NCI-H128 (cell line): ENCODE data around the gene WDFY1.
"Not testable (repeated sequence)": the region's sequence is repeated elsewhere in the genome, so short reads cannot be mapped to it uniquely, and the experiment has no call there.

Experiments
- DNase-seq: peaks from one replicate; lab custom pipeline; 2025; ENCODE audit not compliant: unreplicated experiment; lab: John Stamatoyannopoulos, UW

The WDFY1 gene

DNA sequence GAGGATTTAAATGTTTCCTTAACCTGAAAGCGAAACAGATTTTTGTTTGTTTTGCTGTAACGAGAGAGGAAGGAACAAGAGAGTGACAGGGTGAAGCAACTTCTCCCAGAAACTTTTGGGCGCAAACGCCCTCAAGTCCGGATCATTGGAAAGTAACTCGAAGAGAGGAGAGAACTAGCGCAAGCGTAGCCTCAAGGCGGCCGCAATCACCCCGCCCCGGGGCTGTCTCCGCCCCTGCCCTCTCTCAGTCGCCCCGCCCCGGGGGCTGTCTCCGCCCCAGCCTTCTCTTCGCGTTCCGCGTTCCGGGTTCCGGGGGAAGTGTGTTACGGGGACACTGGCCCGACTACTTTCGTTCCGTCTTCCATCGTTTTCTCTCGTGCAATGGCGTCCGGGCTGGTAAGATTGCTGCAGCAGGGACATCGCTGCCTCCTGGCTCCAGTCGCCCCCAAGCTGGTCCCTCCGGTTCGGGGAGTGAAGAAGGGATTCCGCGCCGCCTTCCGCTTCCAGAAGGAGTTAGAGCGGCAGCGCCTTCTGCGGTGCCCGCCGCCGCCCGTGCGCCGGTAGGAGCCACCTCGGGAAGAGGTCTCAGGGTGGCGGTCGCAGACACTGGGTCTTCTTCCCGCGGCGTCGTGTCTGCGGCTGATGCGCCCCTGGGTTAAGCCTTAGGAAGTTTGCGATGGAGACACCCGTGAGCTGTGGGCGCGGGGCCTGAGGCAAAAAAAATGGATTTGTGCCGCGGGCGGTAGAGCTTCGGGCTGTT is 12.1 kb upstream of the WDFY1 start, which contains the start of gene MRPL44:
Gene MRPL44 (plus strand): TSS at position 372 of the 760 bp plus-strand sequence. CDS start 10 bp downstream, at position 382.
- peak; percentile 90 for DNase-seq

DNA sequence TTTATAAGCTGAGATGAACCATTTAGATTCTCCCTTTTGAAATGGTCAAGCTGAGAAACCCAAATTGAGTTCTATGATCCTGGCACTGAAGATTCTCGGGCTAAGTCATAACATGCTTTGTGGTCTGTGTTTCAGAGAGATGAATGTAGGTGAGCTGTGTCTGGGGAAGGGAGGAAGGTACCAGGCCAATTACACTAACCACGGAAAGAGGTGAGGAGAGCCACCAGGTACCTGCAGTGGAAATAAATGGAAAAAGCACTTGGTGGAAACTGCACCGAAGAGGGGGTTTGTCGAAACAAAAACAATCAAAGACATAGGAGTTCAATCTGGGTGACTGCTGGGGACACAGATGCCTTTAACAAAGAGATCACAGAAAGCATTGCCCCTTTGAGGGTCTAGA is 11.2 kb upstream of the WDFY1 start:
- DNase-seq = no peak

DNA sequence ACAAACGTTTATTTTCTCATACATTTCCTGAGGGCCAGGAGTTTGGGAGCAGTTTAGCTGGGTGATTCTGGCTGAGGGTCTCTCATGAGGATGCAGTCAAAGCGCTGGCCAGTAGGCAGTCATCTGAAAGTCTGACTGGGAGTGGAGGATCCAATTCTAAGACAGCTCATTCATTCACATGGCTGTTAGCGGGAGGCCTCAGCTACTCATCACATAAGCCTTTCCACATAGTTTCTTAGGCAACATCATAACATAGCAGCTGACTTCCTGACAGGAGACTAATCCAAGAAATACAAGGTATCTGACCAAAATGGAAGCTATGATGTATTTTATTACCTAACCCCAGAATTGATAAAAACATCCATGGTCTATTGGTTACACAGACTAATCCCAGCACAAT is 9.3 kb upstream of the WDFY1 start:
- no peak for DNase-seq

DNA sequence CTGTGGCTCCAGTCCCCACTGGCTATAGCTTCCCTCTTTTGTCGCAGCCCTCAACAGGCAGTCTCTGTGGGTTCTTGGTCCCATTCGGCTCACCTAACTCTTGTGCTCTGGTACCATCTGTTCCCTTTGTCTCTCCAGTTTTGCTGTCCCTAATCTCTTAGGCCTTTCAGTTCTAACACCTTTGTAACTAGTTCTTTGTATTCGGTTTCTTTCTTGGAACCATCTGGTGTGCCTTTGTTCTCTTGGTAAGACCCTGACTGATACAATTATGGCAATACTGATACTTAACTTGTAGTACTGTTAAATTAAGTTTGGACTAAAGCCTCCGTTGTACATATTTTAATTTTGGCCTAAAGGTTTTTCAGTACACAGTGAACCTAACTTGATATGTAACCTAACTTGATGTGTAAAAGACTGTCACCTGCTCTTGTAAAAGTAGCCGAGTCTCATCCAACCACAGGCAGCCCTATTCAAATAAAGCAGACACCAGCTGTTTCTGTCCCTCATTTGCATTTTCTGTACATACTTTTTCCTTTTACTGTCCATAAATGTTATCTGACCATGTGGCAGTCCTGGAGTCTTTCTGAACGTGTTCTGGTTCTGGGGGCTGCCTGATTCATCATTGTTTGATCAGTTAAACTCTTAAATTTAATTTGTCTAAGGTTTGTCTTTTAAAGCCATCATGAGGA is 7.3 kb upstream of the WDFY1 start:
- no peak for DNase-seq

DNA sequence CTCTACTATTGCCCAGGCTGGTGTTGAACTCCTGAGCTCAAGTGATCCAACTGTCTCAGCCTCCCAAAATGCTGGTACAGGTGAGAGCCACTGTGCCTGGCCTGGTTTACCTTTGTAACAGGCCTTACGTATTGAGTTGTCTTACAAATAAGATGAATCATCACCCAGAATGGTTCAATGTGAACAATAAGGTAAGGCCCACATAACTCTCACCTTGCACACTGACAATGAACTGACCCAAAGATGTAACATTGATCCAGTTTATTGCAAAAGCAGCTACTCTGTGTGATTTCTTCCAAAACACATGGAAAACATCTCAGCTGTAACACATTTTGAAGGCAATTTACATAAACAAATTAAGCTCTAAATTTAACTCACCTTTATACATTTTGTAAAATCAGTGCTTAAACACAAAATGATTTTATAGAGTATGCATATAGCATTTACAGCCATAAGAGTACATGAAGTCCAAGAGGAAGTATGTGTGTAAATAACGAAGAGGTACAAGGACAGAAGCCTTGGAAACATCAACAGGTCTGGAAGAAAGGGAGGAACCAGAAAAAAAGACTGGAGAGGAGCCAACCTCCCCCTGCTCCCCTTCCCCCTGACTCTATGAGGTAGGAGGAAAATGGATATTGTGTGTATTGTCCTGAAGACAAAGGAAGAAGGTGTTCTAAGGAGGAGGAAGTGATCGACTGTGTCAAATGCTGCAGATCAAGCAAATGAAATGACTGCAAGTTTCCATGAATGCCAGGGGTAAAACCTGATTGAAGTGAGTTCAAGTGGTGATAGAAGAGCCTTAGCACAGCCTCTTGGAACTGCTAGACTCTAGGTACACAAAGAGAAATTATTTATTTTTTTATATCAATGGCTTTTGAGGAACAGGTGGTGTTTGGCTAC is 5.6 kb upstream of the WDFY1 start:
- DNase-seq = no peak

DNA sequence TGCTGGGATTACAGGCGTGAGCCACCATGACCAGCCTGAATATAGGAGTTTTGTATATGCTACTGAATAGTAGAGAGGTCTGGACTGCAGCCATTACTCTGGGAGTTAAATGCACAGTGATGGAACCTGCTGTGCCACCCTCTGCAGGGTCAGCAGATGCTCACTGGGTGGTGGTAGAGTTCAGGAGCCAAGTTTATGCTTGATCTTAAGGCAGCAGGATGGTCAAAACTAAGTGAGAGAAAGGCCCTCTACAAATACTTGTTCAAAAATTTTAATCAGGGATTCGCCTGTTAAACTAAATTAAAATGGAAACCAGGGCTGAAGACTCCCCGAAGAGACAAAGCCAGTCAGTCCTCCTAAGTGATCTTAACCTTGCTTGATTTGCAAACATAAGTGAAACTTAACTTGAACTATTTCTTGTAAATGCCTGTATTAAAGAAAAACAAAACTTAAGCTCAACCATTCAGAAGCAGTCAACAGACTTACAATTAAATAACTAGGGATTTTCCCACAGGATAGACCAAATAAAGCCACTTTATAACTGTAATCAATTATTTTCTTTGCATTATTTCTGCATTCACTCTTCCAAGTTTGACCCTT is 4.2 kb upstream of the WDFY1 start:
- no peak for DNase-seq

DNA sequence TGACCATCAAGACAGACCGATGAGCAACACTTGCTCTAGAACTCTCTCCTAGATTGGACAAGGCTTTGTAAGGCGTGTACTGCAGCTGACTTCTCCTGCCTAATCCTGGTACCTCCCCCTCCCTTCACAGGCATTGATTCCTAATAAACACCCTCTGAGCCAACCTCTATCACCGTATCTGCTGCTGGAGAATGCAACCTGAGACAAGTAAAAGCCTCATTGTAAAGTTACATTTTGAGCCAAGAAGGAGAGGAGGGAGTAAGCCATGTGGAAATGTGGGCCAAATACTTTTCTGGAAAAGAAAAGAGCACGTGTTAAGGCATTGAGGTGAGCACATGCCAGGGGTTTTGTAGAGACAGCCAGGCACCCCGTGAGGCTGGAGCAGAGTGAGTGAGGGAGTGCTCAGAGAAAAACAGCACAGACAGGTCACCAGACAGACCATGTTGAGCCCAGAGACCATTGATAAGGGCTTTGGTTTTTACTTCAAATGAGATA is 2.6 kb upstream of the WDFY1 start:
- no peak for DNase-seq

DNA sequence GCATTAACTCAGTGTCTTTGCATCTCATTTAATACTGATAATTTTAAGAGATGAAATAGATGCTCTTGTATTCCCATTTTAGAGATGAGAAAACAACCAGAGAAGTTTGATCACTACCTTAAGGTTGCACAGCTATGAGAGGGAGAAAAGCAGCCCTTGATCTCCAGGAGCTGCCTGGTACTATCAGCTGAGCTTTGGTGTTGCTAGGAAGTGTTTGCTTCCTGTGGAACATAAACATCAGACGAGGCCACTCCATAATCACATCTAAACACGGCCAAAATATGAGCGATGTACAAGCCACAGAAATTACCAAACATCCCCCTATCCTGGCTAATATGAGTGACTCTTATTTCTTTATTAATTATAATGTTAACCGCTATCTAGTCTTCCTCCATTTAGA is 620 bp upstream of the WDFY1 start:
- DNase-seq = no peak

DNA sequence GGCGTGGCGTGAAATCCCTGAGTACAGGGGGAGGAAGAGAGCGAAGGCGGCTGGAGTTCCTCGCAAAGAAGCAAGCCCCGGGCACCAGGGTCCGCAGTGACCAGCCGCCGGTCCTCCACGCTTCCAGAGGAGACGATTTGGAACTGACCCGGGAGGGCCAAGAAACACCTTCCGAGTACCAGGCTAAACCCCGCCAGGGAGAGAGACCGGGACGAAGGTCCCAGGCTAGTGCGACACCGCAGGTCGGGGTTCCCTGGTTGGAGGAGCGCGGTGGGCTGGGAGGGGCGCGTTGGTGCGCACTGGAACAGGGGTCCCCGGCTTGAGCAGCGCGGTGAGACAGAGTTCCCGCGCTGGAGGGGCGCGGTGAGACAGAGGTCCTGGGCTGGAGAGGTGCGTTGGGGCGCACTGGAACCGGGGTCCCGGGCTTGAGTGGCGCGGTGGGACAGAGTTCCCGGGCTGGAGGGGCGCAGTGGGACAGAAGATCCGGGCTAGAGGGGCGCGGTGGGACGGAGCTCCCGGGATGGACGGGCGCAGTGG is 901 bp downstream of the WDFY1 start:
- no peak for DNase-seq

DNA sequence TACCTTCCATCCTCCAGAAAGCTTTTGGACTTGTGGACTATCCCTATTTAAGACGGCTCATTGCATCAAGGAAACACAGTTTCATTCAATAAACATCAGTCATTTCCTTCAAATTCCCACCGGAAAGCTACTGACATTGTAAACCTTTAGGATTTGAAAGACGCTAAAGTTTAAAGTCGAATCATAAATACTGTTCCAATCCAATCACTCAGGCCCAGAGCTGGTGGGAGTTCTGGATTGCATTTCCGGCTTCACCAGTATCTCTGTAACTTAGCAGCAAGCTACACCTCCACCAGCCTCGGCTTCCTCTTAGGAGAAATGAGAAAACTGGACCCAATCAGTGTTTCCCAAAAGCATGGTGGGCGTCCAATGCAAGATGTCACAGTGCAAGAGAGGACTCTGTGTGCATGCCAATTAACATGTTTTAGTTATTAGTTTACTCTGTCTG is 1.6 kb downstream of the WDFY1 start:
- DNase-seq = no peak

DNA sequence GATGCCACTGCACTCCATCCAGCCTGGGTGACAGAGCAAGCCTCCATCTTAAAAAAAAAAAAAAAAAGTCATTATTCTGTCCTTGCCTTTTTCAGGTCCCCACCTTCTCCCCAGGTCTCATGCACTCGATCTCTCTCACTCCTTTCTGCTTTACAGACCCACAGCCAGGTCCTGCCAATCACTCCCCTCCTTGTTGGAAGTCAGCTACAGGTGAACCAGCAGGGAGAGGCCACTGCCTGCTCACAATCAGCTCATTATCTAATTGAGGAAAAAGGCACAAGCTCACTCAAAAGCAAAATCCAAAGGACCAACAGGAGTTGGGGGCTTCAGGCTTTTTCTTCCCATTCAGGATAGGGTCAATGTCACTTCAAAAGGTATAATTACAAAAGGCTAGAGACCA is 2.0 kb downstream of the WDFY1 start:
- DNase-seq = no peak

DNA sequence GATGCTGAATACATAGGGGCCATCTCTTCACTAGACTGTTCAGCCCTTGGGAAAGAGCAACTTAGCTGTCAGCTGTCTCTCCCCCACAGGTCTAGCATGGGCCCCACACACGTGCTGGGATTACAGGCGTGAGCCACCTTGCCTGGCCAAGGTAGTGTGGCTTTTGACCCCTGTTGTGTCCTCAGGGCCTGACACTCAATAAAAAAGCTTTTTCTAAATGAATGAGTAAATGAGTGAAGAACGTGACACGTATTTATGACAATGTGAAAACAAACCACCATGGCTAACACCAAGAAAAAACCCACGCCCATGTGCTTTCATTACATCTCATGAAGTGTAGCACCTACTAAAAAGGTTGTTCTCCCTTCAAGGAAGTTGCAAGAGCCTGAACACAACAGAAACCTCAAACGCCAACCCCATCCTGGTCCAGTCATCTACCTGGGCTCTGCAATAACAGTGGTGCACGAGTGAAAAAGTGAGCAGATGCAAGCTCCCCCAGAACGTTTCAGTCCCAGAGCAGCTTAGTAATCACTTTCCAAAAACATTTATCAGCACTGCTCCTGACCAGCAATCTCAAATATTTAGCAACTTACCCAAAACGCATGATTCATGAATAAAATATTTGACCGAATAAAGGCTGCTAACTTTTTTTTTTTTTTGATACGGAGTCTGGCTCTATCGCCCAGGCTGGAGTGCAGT is 3.4 kb downstream of the WDFY1 start:
- no peak for DNase-seq

DNA sequence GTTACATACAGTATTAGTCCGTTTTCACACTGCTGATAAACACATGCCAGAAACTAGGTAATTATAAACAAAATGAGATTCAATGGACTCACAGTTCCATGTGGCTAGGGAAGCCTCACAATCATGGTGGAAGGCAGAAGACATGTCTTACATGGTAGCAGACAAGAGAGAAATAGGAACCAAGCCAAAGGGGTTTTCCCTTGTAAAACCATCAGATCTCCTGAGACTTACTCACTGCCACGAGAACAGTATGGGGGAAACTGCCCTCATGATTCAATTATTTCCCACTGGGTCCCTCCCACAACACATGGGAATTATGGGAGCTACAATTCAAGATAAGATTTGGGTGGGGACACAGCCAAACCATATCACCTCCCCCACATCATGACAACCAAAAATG is 5.7 kb downstream of the WDFY1 start:
- DNase-seq = not testable (repeated sequence)

DNA sequence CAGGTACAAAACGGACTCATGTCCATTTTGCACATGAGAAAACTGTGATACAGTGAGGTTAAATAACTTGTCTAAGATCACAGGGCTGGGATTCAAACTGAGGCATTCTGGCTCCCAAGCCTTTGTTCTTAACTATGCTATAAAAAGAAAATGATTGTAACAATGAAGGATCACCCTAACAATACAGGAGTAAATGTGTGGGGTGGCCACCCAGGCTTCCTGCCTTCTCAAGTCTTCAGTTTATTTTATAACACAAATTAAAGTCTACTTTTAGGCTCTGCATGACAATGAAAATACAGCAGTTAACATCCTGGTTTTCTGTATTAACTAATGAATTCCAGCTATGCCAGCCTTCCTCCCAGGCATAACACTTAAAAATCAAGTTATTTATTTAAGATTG is 7.6 kb downstream of the WDFY1 start:
- DNase-seq = no peak

DNA sequence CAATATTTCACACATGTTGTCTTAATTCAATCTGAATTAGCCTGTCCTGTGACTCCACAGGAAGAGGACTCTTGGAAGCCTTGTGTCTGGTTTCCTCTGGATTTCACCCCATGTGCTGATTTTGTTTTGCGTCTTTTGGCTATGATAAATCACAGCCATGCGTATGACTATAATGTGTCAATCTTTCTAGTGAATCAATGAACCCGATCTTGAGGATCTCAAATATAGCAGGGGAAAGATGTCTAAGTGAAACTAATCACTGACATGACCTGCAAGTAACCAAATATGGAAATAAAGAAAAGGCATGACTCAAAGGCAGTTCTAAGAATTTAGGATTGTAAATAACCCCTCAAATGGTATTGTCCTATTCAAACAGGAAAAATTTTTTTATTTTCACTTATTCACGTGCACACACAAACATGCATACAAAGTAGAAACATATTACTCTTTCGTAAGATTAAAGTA is 8.2 kb downstream of the WDFY1 start:
- DNase-seq = no peak

DNA sequence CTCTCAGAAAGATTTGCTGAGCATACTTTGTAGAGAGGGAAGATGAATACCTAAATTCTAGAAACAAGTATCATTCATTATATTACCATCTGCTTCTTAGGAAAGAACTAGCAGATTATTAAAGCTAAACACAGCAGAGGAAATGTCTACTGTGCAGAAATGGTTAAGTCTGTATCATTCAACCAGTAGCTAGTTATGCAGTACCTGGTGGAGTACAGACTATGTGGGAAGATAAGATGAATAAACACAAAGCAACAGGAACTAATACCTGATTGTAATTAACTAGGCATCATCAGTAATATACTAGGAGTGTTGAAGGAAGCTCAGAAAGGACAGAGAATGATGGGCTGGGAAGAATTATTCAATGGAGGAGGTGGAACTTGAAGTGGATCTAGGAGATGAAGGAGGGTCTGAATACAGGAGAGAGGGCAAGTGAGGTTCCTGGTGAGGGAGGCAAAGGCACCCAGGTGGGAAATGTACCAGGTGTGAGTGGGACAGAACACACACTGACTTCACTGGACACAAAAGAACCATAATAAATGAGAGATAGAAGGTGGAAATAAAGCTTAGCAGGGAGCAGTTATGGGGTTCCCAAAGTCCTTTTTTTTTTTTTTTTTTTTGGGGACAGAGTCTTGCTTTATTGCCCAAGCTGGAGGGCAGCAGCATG is 9.5 kb downstream of the WDFY1 start:
- DNase-seq = no peak

DNA sequence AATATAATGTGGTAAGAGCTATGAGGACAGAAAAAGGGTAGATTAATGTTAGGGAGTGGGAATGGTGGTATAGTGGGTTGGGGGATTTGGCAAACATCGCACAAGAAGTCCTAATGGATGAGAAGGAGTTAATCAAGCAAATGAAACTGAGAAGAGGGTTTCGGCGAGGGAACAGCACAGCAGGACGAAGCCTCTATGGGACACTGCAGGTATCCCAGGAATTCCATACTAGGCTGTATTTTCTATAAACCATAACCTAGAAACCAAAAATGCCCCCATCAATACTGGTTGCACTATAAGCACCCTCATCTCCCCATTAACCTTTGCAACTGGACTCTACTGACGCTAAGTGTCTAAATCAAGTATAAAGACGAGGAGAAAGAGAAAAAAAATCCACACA is 10.3 kb downstream of the WDFY1 start:
- DNase-seq = no peak

DNA sequence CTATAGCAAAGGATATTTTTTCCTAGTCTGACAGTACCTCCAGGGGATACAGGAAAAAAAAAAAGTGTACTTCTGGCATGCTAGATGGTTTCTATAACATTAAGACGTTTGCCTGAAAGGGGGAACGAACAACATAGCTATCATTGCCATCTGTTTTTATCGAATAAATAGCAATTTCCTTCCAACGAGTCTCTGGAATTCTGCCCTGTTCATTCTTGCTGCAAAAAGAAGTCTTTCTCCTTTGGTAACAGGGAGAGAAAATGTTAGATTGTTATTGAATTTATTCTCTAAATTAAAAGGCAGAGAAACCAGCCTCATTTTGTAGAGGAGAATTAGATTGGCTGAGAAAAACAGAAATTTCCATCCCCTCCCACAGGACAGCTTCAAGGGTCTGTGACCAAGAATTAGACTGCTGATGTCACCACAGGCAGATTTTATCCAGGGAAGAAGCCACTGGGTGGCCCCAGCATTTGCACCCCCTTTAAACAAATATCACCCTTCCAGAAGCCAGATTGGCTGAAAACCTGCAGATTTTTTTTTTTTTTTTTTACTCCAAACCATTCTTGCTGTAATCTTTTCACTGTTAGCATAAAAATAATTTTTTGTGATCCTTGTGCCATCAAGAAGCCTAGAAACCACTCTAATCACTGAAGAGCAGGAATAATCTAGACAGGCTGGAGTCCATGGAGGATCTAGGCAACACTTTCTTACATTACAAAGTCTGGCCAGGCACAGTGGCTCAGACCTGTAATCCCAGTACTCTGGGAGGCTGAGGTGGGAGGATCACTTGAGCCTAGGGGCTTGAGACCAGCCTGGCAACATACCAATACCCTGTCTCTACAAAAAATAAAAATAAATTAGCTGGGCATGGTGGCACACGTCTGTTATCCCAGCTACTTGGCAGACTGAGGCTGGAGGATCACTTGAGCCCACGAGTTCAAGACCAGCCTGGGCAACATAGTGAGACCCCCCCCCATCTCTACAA is 12.0 kb downstream of the WDFY1 start:
- no peak for DNase-seq
